DMS114 treated with DMSO at 0.1 percent for 48 hours (cell line): ENCODE measurements around the gene PTGDR.

Source experiments
- DNase-seq: peaks from one replicate; lab custom pipeline; 2025; ENCODE audit not compliant: unreplicated experiment; lab: John Stamatoyannopoulos, UW

Gene PTGDR

GRCh38 chr14:52263190-52263589 is 4.3 kb upstream of the PTGDR start:
- DNase-seq, result no peak

DNA sequence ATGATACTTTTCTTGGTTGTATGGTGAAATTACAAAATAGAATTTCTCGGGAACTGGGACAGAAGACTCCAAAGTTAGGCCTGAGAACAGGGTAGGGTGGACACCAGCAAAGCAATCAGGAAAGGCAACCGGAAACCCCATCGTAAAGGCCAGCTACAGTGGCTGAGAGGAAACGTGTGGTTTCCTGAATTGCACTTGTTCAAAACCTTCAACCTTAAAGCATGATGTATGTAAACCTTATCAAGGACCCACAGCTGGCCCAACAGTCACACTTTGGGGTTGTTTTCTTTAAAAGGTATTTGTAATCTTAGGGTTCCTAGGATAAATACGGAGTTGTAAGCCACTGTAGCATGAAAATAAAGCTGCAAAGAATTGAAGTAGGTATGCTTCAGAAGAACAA is 2.2 kb upstream of the PTGDR start:
- no peak for DNase-seq

- no peak for DNase-seq
Measured at GRCh38 chr14:52266179-52266578, 1.3 kb upstream of the PTGDR start.

DNA sequence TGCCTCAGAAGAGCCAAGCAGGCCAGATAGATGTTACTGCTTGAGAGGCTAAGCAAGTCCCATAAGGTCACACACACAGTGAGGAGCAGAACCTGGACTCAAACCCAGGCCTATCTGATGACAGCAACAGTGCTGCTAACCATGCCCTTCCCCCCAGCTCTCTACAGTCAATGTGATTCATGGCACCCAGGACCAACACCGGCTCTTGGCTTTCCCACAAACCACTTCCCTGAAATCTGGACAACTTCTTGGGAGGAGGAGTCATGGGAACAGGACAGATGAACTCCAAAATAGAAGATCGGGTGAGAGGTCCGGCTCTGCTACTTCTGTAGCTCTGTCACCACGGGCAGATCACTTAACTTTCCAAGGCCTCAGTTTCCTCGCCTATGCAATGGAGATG is 716 bp upstream of the PTGDR start:
- no peak for DNase-seq

GRCh38 chr14:52268279-52269061 is 972 bp downstream of the PTGDR start:
- DNase-seq, result no peak

- no peak for DNase-seq
Measured at GRCh38 chr14:52269100-52269499, 1.6 kb downstream of the PTGDR start.

DNA sequence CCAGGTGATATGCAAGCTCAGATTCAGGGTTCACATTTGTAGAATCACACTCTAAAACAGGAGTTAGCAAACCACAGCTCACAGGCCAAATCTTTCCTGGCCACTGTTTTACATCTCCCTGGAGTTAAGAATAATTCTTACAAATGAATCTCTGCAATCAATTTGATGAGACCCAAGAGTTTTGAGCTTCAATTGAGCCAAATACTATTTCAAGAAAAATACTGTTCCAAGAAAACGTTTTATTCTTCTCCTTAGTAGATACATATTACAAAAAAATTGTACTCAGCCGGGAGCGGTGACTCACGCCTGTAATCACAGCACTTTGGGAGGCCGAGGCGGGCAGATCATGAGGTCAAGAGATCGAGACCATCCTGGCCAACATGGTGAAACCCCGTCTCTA is 2.5 kb downstream of the PTGDR start:
- DNase-seq, result no peak

DNA sequence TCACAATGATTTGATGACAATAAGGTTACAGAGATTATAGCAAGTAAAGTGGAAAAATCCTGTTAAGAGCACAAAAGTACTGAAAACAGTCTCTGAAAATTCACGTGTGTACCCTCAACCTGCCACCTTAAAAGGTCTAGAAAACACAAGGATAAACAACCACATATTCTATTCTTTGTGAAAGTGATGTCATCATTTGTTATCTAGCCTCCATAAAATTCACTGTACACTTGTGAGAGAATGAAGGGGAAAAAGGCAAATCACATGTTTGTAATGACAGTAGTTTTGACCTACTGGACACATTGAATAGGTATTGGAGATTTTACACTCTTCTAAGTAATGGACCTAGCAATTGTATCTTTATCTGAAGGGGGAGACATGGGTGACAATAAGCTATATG is 4.0 kb downstream of the PTGDR start:
- DNase-seq, result no peak

DNA sequence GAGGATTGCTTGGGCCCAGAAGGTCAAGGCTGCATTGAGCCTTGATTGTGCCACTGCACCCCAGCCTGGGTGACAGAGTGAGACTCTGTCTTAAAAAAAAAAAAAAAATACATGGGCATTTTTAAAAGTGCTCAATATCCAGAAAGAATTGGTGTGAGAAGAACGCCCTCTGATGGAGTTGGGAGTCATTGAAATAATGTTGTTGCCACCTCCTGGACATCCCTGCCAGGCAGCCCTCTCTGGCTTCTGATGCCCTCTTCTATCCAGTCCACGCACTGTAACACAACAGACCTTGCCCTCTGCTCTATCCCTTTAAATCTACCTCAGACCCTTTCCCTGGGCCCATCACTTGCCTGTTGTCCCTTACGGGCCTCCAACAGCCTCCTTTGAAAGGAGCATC is 4.9 kb downstream of the PTGDR start:
- DNase-seq, result peak; percentile 8

- no peak for DNase-seq
Measured at GRCh38 chr14:52275372-52275771, 7.9 kb downstream of the PTGDR start.

GRCh38 chr14:52277552-52277951 is 10.1 kb downstream of the PTGDR start:
- no peak for DNase-seq

GRCh38 chr14:52279408-52279807 is 11.9 kb downstream of the PTGDR start:
- DNase-seq, result no peak

- no peak for DNase-seq
Measured at GRCh38 chr14:52283099-52283498, 15.6 kb downstream of the PTGDR start.

DNA sequence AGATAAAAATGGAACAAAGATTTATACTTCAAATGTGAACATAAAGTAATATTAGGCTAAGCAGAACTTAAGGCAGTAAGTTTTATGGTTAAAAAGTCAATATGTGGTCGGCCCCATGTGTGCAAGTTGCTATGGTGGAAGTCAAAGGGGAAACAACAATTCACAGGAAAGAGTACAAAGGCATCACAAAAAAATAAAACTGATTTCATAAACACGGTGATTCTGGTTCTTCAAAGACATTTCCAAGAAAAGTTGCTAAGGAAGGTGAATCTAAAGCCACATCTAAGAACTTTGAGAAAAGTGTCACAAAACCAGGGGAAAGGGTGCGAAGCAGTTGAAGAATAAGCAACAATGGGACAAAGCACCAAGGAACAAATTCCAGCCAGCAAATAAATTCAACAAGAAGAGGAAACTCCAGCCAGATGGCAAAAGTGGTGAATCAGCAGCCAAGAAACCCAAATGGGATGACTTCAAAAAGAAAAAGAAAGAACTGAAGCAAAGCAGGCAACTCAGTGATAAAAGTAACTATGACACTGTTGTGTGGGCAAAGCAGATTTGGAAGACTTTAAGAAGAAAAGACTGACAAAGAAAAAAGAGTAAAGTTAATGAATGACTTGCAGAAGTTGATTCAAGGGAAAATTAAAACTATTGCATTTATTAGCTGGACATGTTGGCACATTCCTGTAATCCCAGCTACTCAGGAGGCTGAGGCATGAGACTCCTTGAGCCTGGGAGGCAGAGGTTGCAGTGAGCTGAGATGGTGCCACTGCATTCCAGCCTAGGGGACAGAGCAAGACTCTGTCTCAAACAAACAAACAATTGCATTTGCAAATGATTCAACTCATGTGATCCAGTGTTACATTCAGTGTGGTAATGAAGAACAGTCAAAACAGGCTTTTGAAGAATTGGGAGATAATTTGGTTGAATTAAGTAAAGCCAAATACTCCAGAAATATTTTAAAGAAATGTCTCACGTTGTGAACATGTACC is 19.5 kb downstream of the PTGDR start:
- DNase-seq, result no peak

DNA sequence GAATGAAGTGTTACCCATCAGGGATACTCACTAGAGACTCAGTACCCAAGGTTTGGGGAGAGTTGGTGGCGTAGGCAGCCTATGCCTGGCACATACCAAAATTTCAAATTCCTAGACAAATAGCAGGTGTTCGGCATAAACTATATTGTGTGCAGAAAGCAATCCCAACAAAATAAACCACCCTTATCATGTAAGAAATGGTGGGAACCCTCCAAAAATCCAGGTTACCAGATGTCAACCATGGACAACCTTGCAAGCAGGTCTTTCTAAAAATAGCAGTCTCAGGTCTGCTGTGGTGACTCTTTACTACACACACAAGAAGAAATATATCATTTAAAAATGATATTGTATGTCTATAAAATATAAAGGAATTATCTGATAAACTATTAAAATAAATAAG is 28.9 kb downstream of the PTGDR start:
- DNase-seq, result no peak

GRCh38 chr14:52298795-52299194 is 31.3 kb downstream of the PTGDR start:
- no peak for DNase-seq

GRCh38 chr14:52299692-52300278 is 32.3 kb downstream of the PTGDR start:
- peak; percentile 51 for DNase-seq

- DNase-seq, result no peak
Measured at GRCh38 chr14:52303236-52303635, 35.7 kb downstream of the PTGDR start.

DNA sequence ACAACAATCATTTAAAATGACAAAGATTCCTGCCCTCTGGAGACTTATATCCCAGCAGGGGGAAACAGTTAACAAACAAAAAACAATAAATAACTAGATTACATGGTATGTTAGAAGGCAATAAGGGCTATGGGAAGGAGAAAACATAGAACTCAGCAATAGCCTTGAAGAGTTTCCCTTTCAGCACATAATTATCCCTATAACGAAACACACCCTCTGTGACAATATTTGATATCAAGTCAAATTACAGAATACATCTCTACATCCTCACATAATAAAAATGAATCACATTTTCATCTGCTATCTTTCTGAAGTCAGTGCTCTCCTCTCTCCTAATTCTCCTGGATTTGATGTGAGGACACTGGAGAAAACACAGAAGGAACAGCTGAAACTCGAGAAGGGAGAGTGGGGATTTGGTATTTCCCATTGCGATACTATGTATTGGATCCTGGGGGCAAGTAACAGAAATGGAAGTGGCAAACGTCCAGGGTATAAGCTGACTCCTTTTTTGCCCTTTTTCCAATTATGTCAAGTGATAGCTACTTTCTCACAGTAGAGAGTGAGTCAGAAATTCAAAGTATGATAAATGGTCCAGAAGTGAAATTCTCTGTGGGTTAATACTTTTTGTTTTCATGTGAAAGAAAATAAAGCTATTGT is 36.9 kb downstream of the PTGDR start:
- no peak for DNase-seq

GRCh38 chr14:52305014-52305413 is 37.5 kb downstream of the PTGDR start:
- no peak for DNase-seq

DNA sequence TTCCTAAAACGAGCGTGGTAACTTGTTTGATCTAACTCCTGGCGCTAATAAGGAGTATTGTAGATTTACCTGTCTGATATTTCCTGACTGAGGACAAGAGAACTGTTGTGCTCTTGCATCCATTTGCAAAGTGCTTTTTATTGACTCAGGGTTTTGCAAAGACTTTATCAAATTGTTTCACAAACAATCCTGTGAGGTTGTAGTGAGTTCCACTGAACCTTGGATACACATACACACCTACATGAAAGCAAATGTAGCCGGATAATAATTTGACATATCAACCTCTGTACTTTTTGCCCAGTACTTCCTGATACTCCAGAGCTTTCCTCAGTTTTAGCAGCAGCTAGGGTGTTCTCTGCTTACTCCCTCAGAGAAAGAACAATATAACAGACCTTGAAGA is 39.9 kb downstream of the PTGDR start:
- no peak for DNase-seq
